IMR-90 (cell line): ENCODE data around the gene CSNK1G2. TPM values are rescaled to one million over a fixed set of nuclear protein-coding genes. Genes with fewer than 3 reads are reported as not detected.

ENCODE experiments used
- ATAC-seq: fragments of 200-7000 bp; cut with Tn5 transposase; 2 replicates; pipeline ENCODE4 v1.9.1; 2020; ENCODE audit warnings: low read depth, mild to moderate bottlenecking, moderate library complexity
- BruUV-seq: library from RNA; stranded (reverse); fragments of 400-500 nt; replicated peaks from 2 replicates; lab custom pipeline; 2021; lab: Mats Ljungman, UMichigan
- CTCF ChIA-PET: fragments of 300-600 bp; formaldehyde crosslinking; extraction: SDS; loops from one replicate; lab custom pipeline; 2021; ENCODE audit warnings: antibody characterized with exemption; lab: Yijun Ruan, JAX
- POLR2A ChIA-PET: fragments of 300-600 bp; sonication (Branson Sonifier 250); formaldehyde crosslinking; loops from one replicate; lab custom pipeline; 2022; ENCODE audit warnings: antibody characterized with exemption; ENCODE audit not compliant: unreplicated experiment; lab: Charles Lee
- DNase-seq: peaks from one replicate; pipeline ENCODE4 v3.0.0; 2013
- H2AFZ ChIP-seq: replicated peaks from 2 replicates; pipeline ENCODE3; 2013; ENCODE audit warnings: low read length, mild to moderate bottlenecking; ENCODE audit not compliant: poor library complexity
- H2AK5ac ChIP-seq: 2 replicates; pipeline ENCODE4 v1.6.1; 2013; ENCODE audit warnings: low read depth, low read length, inconsistent platforms
- H2AK9ac ChIP-seq: replicated peaks from 2 replicates; pipeline ENCODE3; 2013; ENCODE audit warnings: mild to moderate bottlenecking, low read depth, low read length, moderate library complexity; ENCODE audit not compliant: poor library complexity
- H2BK120ac ChIP-seq: 2 replicates; pipeline ENCODE4 v1.6.1; 2013; ENCODE audit warnings: low read depth, low read length, inconsistent platforms
- H2BK15ac ChIP-seq: 3 replicates; pipeline ENCODE4 v1.6.1; 2013; ENCODE audit warnings: low read depth, low read length, inconsistent platforms
- H2BK20ac ChIP-seq: 2 replicates; pipeline ENCODE4 v1.6.1; 2013; ENCODE audit warnings: low read depth, mild to moderate bottlenecking, inconsistent platforms, low read length, moderate library complexity
- H2BK5ac ChIP-seq: 2 replicates; pipeline ENCODE4 v1.6.1; 2013; ENCODE audit warnings: mild to moderate bottlenecking, low read depth, low read length, inconsistent platforms; ENCODE audit not compliant: poor library complexity, severe bottlenecking
- H3K14ac ChIP-seq: replicated peaks from 2 replicates; pipeline ENCODE4 v1.6.1; 2013; ENCODE audit warnings: low read depth, low read length, inconsistent platforms
- H3K18ac ChIP-seq: 2 replicates; pipeline ENCODE4 v1.6.1; 2013; ENCODE audit warnings: low read depth, low read length, control low read depth
- H3K23ac ChIP-seq: 2 replicates; pipeline ENCODE4 v1.6.1; 2013; ENCODE audit warnings: low read depth, low read length, inconsistent platforms
- H3K27ac ChIP-seq: 2 replicates; pipeline ENCODE4 v1.5.1; 2013; ENCODE audit warnings: mild to moderate bottlenecking, control low read depth, low read length; ENCODE audit not compliant: insufficient read depth
- H3K27me3 ChIP-seq: 2 replicates; pipeline ENCODE4 v1.6.1; 2013; ENCODE audit warnings: low read length; ENCODE audit not compliant: control insufficient read depth, insufficient read depth
- H3K36me3 ChIP-seq: 2 replicates; pipeline ENCODE4 v1.6.1; 2013; ENCODE audit warnings: low read length, mixed read lengths; ENCODE audit not compliant: control insufficient read depth, insufficient read depth
- H3K4ac ChIP-seq: 2 replicates; pipeline ENCODE4 v1.6.1; 2013; ENCODE audit warnings: low read depth, low read length, inconsistent platforms
- H3K4me1 ChIP-seq: 2 replicates; pipeline ENCODE4 v1.6.1; 2013; ENCODE audit warnings: low read length, mixed read lengths; ENCODE audit not compliant: control insufficient read depth, insufficient read depth
- H3K4me2 ChIP-seq: 2 replicates; pipeline ENCODE4 v1.6.1; 2013; ENCODE audit warnings: low read depth, mild to moderate bottlenecking, control low read depth, low read length, moderate library complexity
- H3K4me3 ChIP-seq: 2 replicates; pipeline ENCODE4 v1.5.1; 2013; ENCODE audit warnings: low read depth, mild to moderate bottlenecking, control low read depth, low read length, moderate library complexity; ENCODE audit not compliant: insufficient read depth
- H3K56ac ChIP-seq: 2 replicates; pipeline ENCODE4 v1.6.1; 2013; ENCODE audit warnings: low read length, inconsistent platforms; ENCODE audit not compliant: insufficient read depth; ENCODE audit errors: extremely low read depth
- H3K79me1 ChIP-seq, 2 experiments: 2 replicates each; pipeline ENCODE4 v1.6.1; 2013; ENCODE audit warnings: low read length in 2 of 2, inconsistent platforms in 1 of 2, low read depth in 1 of 2
- H3K9ac ChIP-seq: 2 replicates; pipeline ENCODE4 v1.6.1; 2013; ENCODE audit warnings: low read depth, low read length, control low read depth
- H3K9me1 ChIP-seq: 2 replicates; pipeline ENCODE4 v1.6.1; 2013; ENCODE audit warnings: low read length, inconsistent platforms; ENCODE audit not compliant: insufficient read depth
- H3K9me3 ChIP-seq: 2 replicates; pipeline ENCODE4 v1.6.1; 2013; ENCODE audit warnings: low read length; ENCODE audit not compliant: control insufficient read depth, insufficient read depth
- H4K20me1 ChIP-seq: 2 replicates; pipeline ENCODE4 v1.6.1; 2013; ENCODE audit warnings: low read length, inconsistent platforms; ENCODE audit not compliant: insufficient read depth
- H4K5ac ChIP-seq: 2 replicates; pipeline ENCODE4 v1.6.1; 2013; ENCODE audit warnings: mild to moderate bottlenecking, low read depth, low read length, control low read depth
- H4K8ac ChIP-seq, 2 experiments: 2 replicates each; pipeline ENCODE4 v1.6.1; 2013; ENCODE audit warnings: low read depth in 2 of 2, low read length in 2 of 2, control low read depth in 1 of 2, inconsistent platforms in 1 of 2
- H4K91ac ChIP-seq: 2 replicates; pipeline ENCODE4 v1.6.1; 2013; ENCODE audit warnings: low read depth, low read length, inconsistent platforms; ENCODE audit not compliant: insufficient read depth
- BHLHE40 ChIP-seq: fragments of 150-350 bp; IDR thresholded peaks from 2 replicates; pipeline ENCODE4 v1.6.1; 2016; ENCODE audit warnings: mild to moderate bottlenecking, low read depth, low read length
- CEBPB ChIP-seq: IDR thresholded peaks from 2 replicates; pipeline ENCODE4 v1.6.1; 2012; ENCODE audit warnings: low read depth, low read length, improper control_type of control experiment
- CHD1 ChIP-seq: IDR thresholded peaks from 2 replicates; pipeline ENCODE4 v1.6.1; 2012; ENCODE audit warnings: low read depth, low read length, improper control_type of control experiment
- FOS ChIP-seq: fragments of 150-350 bp; IDR thresholded peaks from 2 replicates; pipeline ENCODE4 v1.6.1; 2016; ENCODE audit warnings: low read depth, low read length
- MAFK ChIP-seq: IDR thresholded peaks from 2 replicates; pipeline ENCODE4 v1.6.1; 2012; ENCODE audit warnings: low read depth, low read length, improper control_type of control experiment
- MAZ ChIP-seq: IDR thresholded peaks from 2 replicates; pipeline ENCODE4 v1.6.1; 2012; ENCODE audit warnings: low read depth, mild to moderate bottlenecking, low read length, improper control_type of control experiment, moderate library complexity, borderline replicate concordance
- MXI1 ChIP-seq: IDR thresholded peaks from 2 replicates; pipeline ENCODE4 v1.6.1; 2012; ENCODE audit warnings: low read depth, mild to moderate bottlenecking, low read length, moderate library complexity, borderline replicate concordance
- NFE2L2 ChIP-seq: fragments of 150-350 bp; IDR thresholded peaks from 2 replicates; pipeline ENCODE4 v1.6.1; 2016; ENCODE audit warnings: low read depth, mild to moderate bottlenecking, low read length
- POLR2A ChIP-seq: IDR thresholded peaks from 2 replicates; pipeline ENCODE4 v1.6.1; 2012; ENCODE audit warnings: mild to moderate bottlenecking, low read depth, low read length
- RAD21 ChIP-seq: IDR thresholded peaks from 2 replicates; pipeline ENCODE4 v1.6.1; 2012; ENCODE audit warnings: low read length, improper control_type of control experiment
- RCOR1 ChIP-seq: IDR thresholded peaks from 2 replicates; pipeline ENCODE4 v1.6.1; 2012; ENCODE audit warnings: mild to moderate bottlenecking, low read length, improper control_type of control experiment; ENCODE audit not compliant: insufficient replicate concordance
- RFX5 ChIP-seq: IDR thresholded peaks from 2 replicates; pipeline ENCODE4 v1.8.0; 2012; ENCODE audit warnings: low read depth, mild to moderate bottlenecking, low read length, moderate library complexity
- SMC3 ChIP-seq: fragments of 150-350 bp; IDR thresholded peaks from 2 replicates; pipeline ENCODE4 v1.6.1; 2016; ENCODE audit warnings: low read depth, mild to moderate bottlenecking, antibody characterized with exemption, low read length, moderate library complexity
- WGBS, 2 experiments: methylation state at CpG; one replicate each; pipeline versions ENCODE4 v1.1.5 to v1.1.7; 2013; ENCODE audit warnings: missing lambda C conversion rate in 2 of 2; ENCODE audit not compliant: insufficient read length in 1 of 2; ENCODE audit errors: extremely low coverage in 2 of 2; 5-methylcytosine and 5-hydroxymethylcytosine counted together
- dilution Hi-C: fragments of 300-500 bp; cut with HindIII; formaldehyde crosslinking; loops from one replicate; pipeline ENCODE4 v1.14.3; 2018; ENCODE audit warnings: low sequenced_read_pairs; ENCODE audit not compliant: unreplicated experiment
- in situ Hi-C: fragments of 300-500 bp; cut with MboI; formaldehyde crosslinking; loops from 3 replicates; pipeline ENCODE4 v1.14.3; 2019; ENCODE audit warnings: low sequenced_read_pairs, inconsistent platforms, mixed read lengths
- intact Hi-C: fragments of 100-400 bp; cut with micrococcal nuclease; formaldehyde crosslinking; loops from 2 replicates; pipeline ENCODE4 v1.10.0; 2022
- polyA plus RNA-seq, 3 experiments: library from polyadenylated mRNA; depleted of rRNA; stranded (reverse); fragments of >200 nt; gene quantifications; 2 replicates each; pipeline ENCODE4 v1.2.3, GENCODE V29; 2012; ENCODE audit warnings: low replicate concordance in 1 of 3
- total RNA-seq: library from RNA; depleted of rRNA; stranded (reverse); fragments of >200 nt; gene quantifications from 2 replicates; pipeline ENCODE4 v1.2.3, GENCODE V29; 2012
- TF ChIP-seq, protein P1 (sequence below): conservative IDR thresholded peaks from 2 replicates; pipeline ENCODE4 v1.5.1; 2012; ENCODE audit warnings: mild to moderate bottlenecking, low read depth, low read length, improper control_type of control experiment
- TF ChIP-seq, protein P2 (sequence below): fragments of 150-350 bp; IDR thresholded peaks from 2 replicates; pipeline ENCODE4 v1.6.1; 2017; ENCODE audit warnings: mild to moderate bottlenecking, antibody characterized with exemption, low read length, low read depth
- TF ChIP-seq, protein P3 (sequence below): fragments of 150-350 bp; IDR thresholded peaks from 2 replicates; pipeline ENCODE4 v1.6.1; 2016; ENCODE audit warnings: low read depth, mild to moderate bottlenecking, low read length, moderate library complexity, borderline replicate concordance

Gene CSNK1G2
- total and polyA plus RNA-seq, 2 of the 4 experiments (the other 2 are of a cell fraction): 38.0 to 96.3 TPM

DNA sequence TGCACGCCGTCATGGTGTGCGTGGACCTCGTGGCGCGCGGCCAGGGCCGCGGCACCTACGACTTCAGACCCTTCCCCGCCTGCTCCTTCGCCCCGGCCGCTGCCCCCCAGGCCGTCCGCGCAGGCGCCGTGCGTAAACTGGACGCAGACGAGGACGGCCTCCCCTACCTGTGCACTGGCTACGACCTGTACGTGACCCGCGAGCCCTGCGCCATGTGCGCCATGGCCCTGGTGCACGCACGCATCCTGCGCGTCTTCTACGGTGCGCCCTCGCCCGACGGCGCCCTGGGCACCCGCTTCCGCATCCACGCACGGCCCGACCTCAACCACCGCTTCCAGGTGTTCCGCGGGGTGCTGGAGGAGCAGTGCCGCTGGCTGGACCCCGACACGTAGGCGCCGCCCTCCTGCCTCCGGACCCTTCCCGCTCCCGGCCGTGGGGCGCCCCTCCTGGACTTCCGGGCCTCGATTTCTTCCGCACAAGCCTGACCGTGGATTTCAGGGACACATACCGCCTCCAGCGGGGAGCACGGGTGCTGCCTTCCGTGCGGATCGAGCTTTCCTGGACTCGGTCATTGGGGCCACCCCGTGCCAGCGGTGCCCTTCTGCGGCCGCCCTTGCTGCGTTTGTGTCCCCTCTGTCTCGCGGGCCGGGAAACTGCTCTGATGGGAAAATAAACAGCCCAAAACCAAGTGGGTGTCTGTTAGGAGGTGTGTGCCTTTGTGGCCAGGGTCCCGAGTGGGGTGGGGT, 28.0 kb upstream of the CSNK1G2 start:
- no TSS peak for BruUV-seq
- H3K27ac ChIP-seq: no peak overlapping the region
- H3K36me3 ChIP-seq: peaks cover 26% of the 10 kb centered on the region
- H2AK5ac ChIP-seq: no peak overlapping the region
- no peak overlapping the region for H2BK120ac ChIP-seq
- H3K4me2 ChIP-seq: no peak overlapping the region
- POLR2A ChIA-PET: no interaction called here
- WGBS, 2 experiments: 98% methylated on average over 44 of the region's 77 CpGs; no CpG with 5 or more reads in 1 of the 2 experiments
- H2AK9ac ChIP-seq: no peak overlapping the region
- H3K9me3 ChIP-seq: no peaks in the 10 kb centered on the region
- no peak overlapping the region for H2BK20ac ChIP-seq
- no peak for TF ChIP-seq RCOR1
- TF ChIP-seq, protein P1, sequence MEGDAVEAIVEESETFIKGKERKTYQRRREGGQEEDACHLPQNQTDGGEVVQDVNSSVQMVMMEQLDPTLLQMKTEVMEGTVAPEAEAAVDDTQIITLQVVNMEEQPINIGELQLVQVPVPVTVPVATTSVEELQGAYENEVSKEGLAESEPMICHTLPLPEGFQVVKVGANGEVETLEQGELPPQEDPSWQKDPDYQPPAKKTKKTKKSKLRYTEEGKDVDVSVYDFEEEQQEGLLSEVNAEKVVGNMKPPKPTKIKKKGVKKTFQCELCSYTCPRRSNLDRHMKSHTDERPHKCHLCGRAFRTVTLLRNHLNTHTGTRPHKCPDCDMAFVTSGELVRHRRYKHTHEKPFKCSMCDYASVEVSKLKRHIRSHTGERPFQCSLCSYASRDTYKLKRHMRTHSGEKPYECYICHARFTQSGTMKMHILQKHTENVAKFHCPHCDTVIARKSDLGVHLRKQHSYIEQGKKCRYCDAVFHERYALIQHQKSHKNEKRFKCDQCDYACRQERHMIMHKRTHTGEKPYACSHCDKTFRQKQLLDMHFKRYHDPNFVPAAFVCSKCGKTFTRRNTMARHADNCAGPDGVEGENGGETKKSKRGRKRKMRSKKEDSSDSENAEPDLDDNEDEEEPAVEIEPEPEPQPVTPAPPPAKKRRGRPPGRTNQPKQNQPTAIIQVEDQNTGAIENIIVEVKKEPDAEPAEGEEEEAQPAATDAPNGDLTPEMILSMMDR: no peak
- no peak for TF ChIP-seq CHD1
- TF ChIP-seq, protein P2, sequence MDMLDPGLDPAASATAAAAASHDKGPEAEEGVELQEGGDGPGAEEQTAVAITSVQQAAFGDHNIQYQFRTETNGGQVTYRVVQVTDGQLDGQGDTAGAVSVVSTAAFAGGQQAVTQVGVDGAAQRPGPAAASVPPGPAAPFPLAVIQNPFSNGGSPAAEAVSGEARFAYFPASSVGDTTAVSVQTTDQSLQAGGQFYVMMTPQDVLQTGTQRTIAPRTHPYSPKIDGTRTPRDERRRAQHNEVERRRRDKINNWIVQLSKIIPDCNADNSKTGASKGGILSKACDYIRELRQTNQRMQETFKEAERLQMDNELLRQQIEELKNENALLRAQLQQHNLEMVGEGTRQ: no peak
- no peak for TF ChIP-seq MAZ
- TF ChIP-seq POLR2A: no peak
- no peak for TF ChIP-seq RFX5
- TF ChIP-seq SMC3: no peak
- no peak for TF ChIP-seq MXI1
- TF ChIP-seq, protein P3, sequence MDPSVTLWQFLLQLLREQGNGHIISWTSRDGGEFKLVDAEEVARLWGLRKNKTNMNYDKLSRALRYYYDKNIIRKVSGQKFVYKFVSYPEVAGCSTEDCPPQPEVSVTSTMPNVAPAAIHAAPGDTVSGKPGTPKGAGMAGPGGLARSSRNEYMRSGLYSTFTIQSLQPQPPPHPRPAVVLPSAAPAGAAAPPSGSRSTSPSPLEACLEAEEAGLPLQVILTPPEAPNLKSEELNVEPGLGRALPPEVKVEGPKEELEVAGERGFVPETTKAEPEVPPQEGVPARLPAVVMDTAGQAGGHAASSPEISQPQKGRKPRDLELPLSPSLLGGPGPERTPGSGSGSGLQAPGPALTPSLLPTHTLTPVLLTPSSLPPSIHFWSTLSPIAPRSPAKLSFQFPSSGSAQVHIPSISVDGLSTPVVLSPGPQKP: no peak
- no peak for TF ChIP-seq MAFK
- no peak for TF ChIP-seq BHLHE40
- TF ChIP-seq CEBPB: no peak
- no peak for TF ChIP-seq FOS
- TF ChIP-seq RAD21: no peak
- no peak for TF ChIP-seq NFE2L2
- peaks cover 2% of the 10 kb centered on the region; the same call in 1 of the 2 replicates for H3K9me1 ChIP-seq
- H3K4me3 ChIP-seq: no peak overlapping the region
- no peak overlapping the region for H2AFZ ChIP-seq
- no peak overlapping the region for H4K91ac ChIP-seq
- no peak overlapping the region for H3K14ac ChIP-seq
- H4K8ac ChIP-seq: no peak overlapping the region
- H3K79me1 ChIP-seq: peaks cover 11 to 60% of the 10 kb centered on the region in 2 experiments; a peak in 3 of 4 replicates
- H3K4me1 ChIP-seq: peaks cover 7% of the 10 kb centered on the region
- in situ Hi-C loops (no loop called here), intact Hi-C loops (no loop called here), dilution Hi-C loops (no loop called here)
- H3K18ac ChIP-seq: no peak overlapping the region
- ATAC-seq: no peak
- no peak for DNase-seq
- peaks cover 60% of the 10 kb centered on the region for H4K20me1 ChIP-seq
- no peak overlapping the region for H3K4ac ChIP-seq
- H2BK15ac ChIP-seq: no peak overlapping the region
- no peak overlapping the region for H4K5ac ChIP-seq
- no peak overlapping the region for H2BK5ac ChIP-seq
- CTCF ChIA-PET: no interaction called here
- no peak overlapping the region for H3K56ac ChIP-seq
- H3K9ac ChIP-seq: no peak overlapping the region
- no peak overlapping the region for H3K23ac ChIP-seq
- H3K27me3 ChIP-seq: no peaks in the 10 kb centered on the region
